Stimulated activated CD4-positive, alpha-beta T cell treated with anti-CD3 and anti-CD28 coated beads, Interleukin-1b, Interleukin-23, amount 100 ng/mL, for 4 hours (primary cell): ENCODE results near the gene ALDOA.

Experiments used
- DNase-seq, 2 donors: peaks; one replicate each; pipeline ENCODE4 v3.0.0-alpha.2; 2020; ENCODE audit warnings: low read depth in 2 of 2

ALDOA gene

DNA sequence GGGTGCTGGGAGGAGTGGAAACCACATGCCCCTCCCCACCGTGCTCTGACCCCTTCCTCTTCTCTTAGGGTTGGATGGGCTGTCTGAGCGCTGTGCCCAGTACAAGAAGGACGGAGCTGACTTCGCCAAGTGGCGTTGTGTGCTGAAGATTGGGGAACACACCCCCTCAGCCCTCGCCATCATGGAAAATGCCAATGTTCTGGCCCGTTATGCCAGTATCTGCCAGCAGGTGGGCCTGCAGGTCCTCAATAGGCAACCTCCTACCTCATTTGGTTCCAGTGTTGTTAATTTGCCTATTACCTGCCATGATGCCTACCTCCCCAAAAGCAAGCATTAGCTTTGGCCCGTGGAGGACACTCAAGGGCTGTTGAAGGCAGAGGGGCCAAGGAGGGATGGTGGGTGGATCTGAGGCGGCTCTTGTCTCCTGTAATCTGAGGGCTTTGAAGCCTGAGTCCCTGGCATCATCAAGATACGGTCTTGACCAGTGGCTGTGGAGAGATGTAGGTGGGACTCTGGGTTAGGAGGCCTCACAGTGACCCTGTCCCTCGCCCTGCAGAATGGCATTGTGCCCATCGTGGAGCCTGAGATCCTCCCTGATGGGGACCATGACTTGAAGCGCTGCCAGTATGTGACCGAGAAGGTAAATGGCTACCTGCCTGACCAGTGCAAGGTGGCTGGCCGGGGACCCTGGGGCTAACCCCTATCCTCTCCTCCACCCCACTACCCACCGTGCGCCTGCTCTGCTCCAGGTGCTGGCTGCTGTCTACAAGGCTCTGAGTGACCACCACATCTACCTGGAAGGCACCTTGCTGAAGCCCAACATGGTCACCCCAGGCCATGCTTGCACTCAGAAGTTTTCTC, 3.4 kb downstream of the ALDOA start:
- peak; percentile 36 to 39 for DNase-seq

GRCh38 chr16:30069611-30070462, 4.3 kb downstream of the ALDOA start:
- no peak for DNase-seq

GRCh38 chr16:30070490-30070889, 4.9 kb downstream of the ALDOA start:
- DNase-seq: no peak

DNA sequence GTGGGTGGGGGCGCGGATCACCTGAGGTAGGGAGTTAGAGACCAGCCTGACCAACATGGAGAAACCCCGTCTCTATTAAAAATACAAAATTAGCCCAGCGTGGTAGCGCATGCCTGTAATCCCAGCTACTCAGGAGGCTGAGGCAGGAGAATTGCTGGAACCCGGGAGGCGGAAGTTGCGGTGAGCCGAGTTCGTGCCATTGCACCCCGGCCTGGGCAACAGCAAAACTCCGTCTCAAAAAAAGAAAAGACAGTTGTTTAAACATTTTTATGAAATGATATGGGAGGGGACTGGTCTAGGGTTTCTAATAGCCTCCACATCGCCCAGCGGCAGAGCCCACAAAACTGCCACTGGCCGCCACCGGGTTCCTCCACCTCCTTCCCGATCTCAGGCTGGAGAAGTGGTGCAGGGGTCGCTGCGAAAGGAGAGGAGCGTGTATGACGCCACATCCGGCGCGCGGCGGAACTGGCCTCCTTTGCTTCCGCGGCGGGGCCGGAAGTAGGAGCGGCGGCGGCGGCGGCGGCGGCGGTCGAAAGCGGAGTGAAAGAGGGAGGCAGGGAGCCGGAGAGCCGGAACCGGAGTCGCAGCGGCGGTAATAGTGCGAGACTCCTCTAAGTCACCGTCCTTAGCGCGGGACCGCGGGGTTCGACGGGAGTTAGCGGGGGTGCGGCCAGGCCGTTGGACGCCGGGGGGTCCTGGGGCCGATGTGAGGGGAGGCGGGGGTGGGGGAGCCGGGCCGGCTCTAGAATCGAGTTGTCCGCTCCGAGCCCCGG, 10.1 kb downstream of the ALDOA start, which contains the start of gene PPP4C:
Gene PPP4C (plus strand): TSS at position 492 of the 773 bp plus-strand sequence. CDS start 384 bp downstream, outside the sequence.
- peak; percentile 78 to 86 for DNase-seq

- DNase-seq: no peak
Measured at GRCh38 chr16:30076276-30076791, 10.8 kb downstream of the ALDOA start.

DNA sequence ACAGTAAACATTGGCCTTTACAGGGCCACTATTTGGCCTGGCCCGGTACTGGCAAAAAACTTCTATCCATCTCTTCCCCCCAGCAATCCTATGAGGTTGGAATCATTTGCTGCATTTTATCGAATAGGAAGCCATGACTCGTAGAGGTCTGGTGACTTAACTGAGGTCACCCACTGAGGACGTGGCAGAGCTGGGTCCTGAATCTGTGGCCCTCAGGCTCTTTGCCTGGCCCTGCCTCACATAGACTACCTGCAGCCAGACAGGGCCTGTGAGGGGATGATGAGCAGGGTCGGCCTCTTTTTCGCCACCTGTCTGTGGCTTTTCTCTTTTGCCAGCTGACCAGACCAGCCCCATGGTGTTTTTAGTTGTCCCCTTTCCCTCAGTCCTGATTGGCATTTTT, 12.1 kb downstream of the ALDOA start:
- no peak for DNase-seq

DNA sequence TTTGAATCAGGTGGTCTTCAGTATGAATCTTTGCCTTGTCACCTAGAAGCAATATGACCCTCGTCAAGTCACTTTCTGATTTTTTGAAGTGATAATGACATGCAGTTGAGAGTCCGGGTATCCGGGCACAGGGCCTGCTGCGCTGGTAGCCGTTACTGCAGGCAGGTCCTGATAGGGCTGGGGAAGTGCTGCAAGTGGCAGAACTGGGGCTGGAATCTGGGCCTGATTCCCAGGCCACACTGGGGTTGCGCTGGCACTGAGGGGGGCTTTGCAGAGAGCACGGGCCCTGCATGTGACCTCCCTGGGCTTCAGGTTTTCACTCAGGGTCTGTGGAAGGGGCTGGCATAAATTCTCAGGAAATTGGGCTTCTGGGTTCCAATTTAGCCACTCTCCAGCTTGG, 13.2 kb downstream of the ALDOA start:
- no peak for DNase-seq

DNA sequence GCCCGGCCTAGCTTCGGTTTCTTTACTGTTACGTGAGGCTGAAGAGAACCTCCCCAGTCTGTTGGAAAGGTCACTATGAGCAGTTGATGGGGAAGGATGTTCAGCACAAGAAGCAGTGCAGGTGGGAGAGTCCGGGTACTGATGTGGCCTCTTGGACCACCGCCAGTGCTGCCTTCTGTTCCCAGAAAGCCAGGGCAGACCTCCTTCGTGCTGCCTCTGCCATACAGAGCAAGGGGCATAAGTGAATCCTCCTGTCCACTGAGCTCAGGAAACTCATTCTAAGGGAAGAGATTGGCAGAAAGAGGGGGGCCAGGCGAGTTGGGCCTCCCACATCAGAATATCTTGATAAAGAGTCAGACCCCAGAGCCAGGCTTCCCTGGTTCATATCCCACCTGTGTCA, 13.9 kb downstream of the ALDOA start:
- DNase-seq: no peak

- DNase-seq: no peak
Measured at GRCh38 chr16:30082545-30083090, 17.1 kb downstream of the ALDOA start.

- DNase-seq: no peak
Measured at GRCh38 chr16:30083216-30084055, 17.9 kb downstream of the ALDOA start.

DNA sequence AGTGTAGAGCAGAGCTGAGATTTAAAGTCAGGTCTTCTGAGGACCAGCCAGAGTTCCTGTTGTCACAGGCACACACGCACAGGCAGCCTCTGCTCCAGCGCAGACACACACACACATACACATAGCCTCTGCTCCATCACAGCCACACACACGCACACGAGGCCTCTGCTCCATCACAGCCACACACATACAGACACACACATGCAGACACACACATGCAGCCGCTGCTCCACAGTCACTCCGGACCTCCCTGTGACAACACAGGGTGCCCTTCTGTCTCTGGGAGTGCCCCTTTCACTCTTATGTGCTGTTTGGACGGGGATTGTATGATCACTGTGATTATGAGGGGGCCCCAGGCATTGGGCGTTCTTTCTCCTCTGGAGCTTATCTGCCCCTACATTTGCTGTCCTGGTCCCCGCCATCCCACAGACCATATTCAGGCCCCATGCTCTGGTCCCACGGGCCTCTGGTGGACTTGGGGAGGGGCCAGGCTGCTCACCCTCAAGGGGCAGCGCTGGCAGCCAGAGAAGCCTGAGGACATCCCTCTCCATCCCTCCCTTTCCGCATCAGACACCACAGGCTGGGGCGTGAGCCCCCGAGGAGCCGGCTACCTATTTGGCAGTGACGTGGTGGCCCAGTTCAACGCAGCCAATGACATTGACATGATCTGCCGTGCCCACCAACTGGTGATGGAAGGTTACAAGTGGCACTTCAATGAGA, 18.7 kb downstream of the ALDOA start:
- DNase-seq: no peak

DNA sequence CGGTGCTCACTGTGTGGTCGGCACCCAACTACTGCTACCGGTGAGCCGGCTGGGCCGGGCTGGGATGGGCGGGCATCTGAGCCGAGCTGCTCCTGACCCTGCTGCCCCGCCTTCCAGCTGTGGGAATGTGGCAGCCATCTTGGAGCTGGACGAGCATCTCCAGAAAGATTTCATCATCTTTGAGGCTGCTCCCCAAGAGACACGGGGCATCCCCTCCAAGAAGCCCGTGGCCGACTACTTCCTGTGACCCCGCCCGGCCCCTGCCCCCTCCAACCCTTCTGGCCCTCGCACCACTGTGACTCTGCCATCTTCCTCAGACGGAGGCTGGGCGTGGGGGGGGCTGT, 19.2 kb downstream of the ALDOA start:
- DNase-seq: no peak

DNA sequence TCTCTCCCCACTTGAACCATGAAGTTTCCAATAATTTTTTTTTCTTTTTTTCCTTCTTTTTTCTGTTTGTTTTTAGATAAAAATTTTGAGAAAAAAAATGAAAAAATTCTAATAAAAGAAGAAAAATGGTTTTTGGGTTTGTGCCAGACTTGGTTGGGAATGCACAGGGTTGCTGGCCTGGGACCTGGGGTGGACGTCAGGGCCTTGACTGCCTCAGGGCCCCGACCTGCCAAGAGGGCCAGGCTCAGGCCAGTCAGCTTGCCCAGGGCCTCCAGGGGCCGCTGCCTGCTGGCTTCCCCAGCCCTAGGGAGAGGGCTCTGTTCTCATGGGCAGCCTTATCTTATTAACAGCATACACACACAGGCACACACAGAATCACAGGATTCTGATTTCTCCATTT, 19.7 kb downstream of the ALDOA start:
- no peak for DNase-seq

GRCh38 chr16:30085820-30086219, 20.3 kb downstream of the ALDOA start:
- no peak for DNase-seq

DNA sequence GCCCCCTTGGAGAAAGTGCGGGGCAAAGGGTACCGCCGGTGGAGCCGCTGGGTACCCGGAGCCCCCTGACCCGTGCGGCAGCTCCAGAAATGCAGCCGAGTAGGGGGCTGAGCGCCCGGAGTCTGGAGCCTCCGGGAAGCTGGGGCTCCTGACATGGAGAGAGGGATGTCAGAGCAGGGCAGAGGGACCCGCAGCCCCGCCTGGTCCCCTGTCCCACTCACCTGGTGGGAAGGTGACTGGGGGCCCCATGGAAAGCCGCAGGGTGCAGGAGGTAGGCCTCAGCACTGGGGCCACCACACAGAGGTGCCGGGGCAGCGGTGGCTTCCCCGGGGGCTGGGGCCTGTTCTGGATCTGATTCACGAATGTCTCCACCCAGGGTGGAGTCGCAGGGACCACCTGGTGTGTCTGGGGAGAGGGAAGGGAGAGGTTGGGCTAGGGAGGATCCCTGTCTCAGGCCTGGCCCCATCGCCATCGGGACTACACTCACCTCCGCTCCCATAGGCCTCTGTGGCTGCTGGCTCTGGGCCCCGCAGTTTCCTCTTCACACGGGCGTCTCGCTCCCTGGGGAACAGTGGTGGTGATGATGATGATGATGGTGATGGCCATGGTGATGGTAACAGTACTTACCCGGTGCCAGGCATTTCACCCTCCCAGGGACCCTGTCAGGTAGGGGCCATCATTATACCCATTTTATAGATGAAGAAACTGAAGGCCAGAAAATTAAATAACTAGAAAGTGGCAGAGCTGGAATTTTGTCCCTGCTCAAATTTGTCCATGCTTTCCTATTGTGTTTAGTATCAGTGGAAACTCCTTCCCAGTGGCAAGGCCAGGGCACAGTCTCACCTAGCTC, 21.0 kb downstream of the ALDOA start:
- DNase-seq: no peak

DNA sequence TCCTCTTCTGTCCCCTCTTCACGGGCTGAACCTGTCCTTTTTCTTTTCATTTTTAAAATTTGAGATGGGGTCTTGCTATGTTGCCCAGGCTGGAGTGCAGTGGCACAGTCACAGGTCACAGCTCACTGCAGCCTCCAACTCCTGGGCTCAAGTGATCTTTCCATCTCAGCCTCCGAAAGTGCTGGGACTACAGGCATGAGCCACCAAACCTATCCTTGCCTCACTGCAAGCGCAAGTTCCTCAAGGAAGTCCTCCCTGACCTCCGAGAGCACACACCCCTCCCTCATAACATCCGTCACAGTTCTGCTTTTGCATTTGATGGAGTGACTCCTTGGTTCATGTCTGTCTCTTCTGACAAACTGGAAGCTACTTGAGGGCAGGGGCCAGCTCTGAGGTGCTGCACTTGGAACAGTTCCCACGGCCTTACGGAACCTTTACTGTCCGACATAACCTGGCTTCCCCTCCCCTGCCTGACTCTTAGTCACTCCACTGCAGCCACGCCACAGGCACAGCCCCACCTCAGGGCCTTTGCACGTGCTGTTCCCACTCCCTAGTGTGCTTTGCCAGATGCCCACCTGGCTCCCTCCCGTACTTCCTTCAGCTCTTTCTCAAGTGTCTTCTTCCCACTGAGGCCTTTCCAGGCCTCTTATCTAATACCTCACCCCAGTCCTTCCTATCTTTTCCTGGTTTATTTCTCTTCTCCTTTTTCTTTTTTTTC, 21.8 kb downstream of the ALDOA start:
- no peak for DNase-seq

DNA sequence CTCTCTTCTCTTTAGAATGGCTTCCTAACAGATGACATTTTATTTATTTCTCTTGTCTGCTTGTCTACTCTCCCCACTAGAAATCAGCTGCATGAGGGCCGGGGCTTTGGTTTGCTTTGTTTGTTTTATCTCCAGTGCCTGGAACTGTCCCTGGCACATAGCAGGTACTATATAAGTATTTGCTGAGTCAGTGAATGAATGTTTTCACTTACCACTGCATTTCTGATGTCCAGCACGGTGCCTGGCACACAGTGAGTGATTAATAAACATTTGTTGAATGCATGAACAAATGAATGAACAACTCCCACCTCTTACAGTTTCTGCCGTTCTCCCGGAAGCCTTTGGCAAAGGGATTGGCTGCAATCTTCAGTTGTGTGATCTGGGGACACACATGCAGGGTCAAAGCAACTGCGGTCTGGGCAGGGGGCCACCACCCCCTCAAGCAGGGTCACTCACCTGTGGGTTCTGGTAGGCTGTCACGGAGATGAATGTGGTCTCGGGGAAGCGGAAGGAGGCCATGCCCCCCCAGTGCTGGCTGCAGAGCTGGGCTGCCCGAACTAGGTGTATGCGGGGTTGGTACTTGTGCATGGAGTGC, 22.8 kb downstream of the ALDOA start:
- DNase-seq: no peak
